GM12864 (cell line): ENCODE measurements around the gene ZNF576.
A peak's percentile ranks its signal among the peaks of the same experiment; 100 is the strongest.
"Not testable (repeated sequence)": the region's sequence is repeated elsewhere in the genome, so short reads cannot be mapped to it uniquely, and the experiment has no call there.

ENCODE experiments used
- DNase-seq: peaks from one replicate; pipeline ENCODE4 v3.0.0-alpha.2; 2011; ENCODE audit warnings: low read depth
- H3K4me3 ChIP-seq: 2 replicates; pipeline ENCODE4 v1.5.1; 2011; ENCODE audit warnings: mild to moderate bottlenecking, low read depth, low read length, control low read depth
- TF ChIP-seq, protein P1 (sequence below): IDR thresholded peaks from 2 replicates; pipeline ENCODE4 v1.5.1; 2011; ENCODE audit warnings: low read depth, mild to moderate bottlenecking, moderate library complexity, low read length, control low read depth, inconsistent platforms; ENCODE audit errors: missing control alignments

The ZNF576 gene

GRCh38 chr19:43594710-43595604 lies 1.4 kb upstream of the ZNF576 start:
- TF ChIP-seq, protein P1, sequence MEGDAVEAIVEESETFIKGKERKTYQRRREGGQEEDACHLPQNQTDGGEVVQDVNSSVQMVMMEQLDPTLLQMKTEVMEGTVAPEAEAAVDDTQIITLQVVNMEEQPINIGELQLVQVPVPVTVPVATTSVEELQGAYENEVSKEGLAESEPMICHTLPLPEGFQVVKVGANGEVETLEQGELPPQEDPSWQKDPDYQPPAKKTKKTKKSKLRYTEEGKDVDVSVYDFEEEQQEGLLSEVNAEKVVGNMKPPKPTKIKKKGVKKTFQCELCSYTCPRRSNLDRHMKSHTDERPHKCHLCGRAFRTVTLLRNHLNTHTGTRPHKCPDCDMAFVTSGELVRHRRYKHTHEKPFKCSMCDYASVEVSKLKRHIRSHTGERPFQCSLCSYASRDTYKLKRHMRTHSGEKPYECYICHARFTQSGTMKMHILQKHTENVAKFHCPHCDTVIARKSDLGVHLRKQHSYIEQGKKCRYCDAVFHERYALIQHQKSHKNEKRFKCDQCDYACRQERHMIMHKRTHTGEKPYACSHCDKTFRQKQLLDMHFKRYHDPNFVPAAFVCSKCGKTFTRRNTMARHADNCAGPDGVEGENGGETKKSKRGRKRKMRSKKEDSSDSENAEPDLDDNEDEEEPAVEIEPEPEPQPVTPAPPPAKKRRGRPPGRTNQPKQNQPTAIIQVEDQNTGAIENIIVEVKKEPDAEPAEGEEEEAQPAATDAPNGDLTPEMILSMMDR = peak; percentile 96
- peak overlapping the region; percentile 78 for H3K4me3 ChIP-seq
- peak; percentile 33 for DNase-seq

GRCh38 chr19:43595605-43595998 lies 793 bp upstream of the ZNF576 start:
- peak overlapping the region; percentile 78 for H3K4me3 ChIP-seq
- no peak for DNase-seq
- TF ChIP-seq, protein P1 = no peak

DNA sequence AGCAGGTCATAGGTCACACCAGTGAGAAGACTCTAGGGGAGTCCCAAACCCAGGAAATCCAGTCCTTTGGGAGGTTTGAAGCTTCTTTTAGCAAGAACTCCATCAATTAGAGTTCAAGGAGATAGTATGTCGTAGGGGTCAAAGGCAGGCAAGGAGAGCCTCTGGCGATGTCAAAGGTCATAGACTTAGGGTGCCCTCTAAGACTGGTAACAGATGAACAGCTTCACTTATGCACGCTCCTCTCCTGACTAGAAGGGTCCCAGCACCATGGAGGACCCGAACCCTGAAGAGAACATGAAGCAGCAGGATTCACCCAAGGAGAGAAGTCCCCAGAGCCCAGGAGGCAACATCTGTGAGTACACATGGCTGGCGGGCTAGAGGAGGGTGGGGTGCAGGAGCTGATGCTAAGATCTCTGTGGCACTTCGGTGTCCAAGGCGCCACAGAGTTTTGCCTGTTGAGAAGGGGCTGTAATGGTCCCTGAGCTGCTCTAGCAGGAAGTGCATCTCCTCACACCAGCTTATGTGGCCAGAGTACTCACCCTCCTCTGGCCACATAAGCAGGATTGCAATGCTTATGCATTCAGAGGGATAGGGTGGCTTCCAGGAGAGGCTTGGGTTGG lies 557 bp downstream of the ZNF576 start:
- TF ChIP-seq, protein P1 = no peak
- no peak for DNase-seq
- H3K4me3 ChIP-seq = peak overlapping the region; percentile 73

- TF ChIP-seq, protein P1 = no peak
- no peak for DNase-seq
Measured at GRCh38 chr19:43597876-43598275, 1.5 kb downstream of the ZNF576 start.

DNA sequence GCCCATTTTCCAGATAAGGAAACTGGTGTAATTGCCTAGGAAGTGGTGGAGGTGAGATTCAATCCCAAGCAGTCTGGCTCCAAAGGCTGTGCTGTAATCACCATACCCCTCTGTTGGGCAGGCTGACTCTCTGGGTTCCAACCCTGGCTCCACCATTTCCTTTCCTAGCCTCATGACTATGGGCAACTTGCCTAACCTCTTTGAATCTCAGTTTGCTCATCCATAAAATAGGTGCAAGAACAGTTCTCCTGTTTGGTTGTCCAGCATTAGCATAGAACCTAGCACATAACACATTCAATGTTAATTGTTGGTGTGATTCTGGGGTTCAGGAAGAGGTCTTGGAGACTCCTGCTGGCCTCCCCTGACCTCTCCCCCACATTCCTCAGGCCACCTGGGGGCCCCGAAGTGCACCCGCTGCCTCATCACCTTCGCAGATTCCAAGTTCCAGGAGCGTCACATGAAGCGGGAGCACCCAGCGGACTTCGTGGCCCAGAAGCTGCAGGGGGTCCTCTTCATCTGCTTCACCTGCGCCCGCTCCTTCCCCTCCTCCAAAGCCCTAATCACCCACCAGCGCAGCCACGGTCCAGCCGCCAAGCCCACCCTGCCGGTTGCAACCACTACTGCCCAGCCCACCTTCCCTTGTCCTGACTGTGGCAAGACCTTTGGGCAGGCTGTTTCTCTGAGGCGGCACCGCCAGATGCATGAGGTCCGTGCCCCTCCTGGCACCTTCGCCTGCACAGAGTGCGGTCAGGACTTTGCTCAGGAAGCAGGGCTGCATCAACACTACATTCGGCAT lies 2.2 kb downstream of the ZNF576 start:
- DNase-seq = no peak
- TF ChIP-seq, protein P1 = no peak
- no peak overlapping the region for H3K4me3 ChIP-seq

More at GRCh38 chr19:43597876-43598275, 1.5 kb downstream of the ZNF576 start:
- H3K4me3 ChIP-seq = peak overlapping the region; percentile 73

DNA sequence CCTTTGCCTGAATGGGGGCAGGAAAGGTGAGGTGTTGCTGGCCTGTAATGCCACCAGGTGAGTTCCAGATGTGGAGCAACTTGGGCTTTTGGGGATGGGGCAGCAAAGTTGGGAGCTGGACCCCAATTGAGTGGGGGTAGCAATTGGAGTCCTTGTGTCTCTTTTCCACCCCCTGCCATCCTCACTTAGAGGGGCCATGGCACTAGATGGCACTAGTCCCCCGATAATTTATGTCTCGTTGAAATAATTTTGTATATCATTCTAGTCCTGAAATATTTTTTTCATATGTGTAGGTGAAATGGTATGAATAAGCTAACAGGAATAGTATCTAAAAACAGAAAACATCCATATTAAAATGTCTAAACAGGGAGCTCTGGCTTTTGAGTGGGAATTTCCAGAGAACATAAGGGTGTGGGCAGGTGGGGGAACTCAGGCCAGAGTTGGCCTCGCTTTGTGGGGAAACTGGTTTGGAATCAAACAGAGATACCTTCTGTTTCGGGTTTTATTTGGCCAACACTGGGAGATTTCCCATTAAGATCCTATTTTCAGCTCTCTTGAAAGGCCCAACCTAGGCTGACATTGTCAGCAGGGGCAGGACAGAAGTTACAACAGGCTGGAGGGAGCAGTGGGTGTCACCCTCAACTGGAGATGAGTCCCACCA lies 3.4 kb downstream of the ZNF576 start:
- DNase-seq = no peak
- H3K4me3 ChIP-seq = no peak overlapping the region
- TF ChIP-seq, protein P1 = no peak

GRCh38 chr19:43600326-43600725 lies 3.9 kb downstream of the ZNF576 start:
- H3K4me3 ChIP-seq, DNase-seq: not testable (repeated sequence)
